BLaER1 treated with 17β-estradiol and CSF1 and Interleukin-3, amounts not matched to agents 10 nM and 100 nM (cell line): ENCODE results near the gene ZNF841.

Source experiments
- H3K27ac ChIP-seq, 11 experiments: shearing (Covaris generic); formaldehyde crosslinking; 2 replicates each; pipeline ENCODE4 v1.8.1; 2022
- H3K27me3 ChIP-seq, 11 experiments: shearing (Covaris generic); formaldehyde crosslinking; 2 replicates each; pipeline ENCODE4 v1.8.1; 2022
- H3K36me3 ChIP-seq, 11 experiments: shearing (Covaris generic); formaldehyde crosslinking; 2 replicates each; pipeline ENCODE4 v1.8.1; 2022
- H3K4me1 ChIP-seq, 10 experiments: shearing (Covaris generic); formaldehyde crosslinking; 2 replicates each; pipeline ENCODE4 v1.8.1; 2022
- H3K4me2 ChIP-seq, 11 experiments: shearing (Covaris generic); formaldehyde crosslinking; 2 replicates each; pipeline ENCODE4 v1.8.1; 2022
- H3K4me3 ChIP-seq, 10 experiments: shearing (Covaris generic); formaldehyde crosslinking; 2 replicates each; pipeline ENCODE4 v1.8.1; 2022
- H3K9ac ChIP-seq, 11 experiments: shearing (Covaris generic); formaldehyde crosslinking; 2 replicates each; pipeline ENCODE4 v1.8.1; 2022
- H3K9me3 ChIP-seq, 11 experiments: shearing (Covaris generic); formaldehyde crosslinking; replicated peaks in 1 of 11; 2 replicates each; pipeline ENCODE4 v1.8.1; 2022
- H4K20me1 ChIP-seq, 11 experiments: shearing (Covaris generic); formaldehyde crosslinking; 2 replicates each; pipeline ENCODE4 v1.8.1; 2022
- Cebpa-rat ChIP-seq, 11 experiments: shearing (Covaris generic); IDR thresholded peaks; 2 replicates each; pipeline ENCODE4 v1.8.1; 2022

ZNF841 gene

GRCh38 chr19:52022193-52022592 lies 73.4 kb downstream of the ZNF841 start:
- Histone ChIP-seq H3K27me3 (no peaks in the 10 kb centered on the region), H4K20me1 (no peaks in the 10 kb centered on the region), H3K4me3 (peak overlapping the region in 7 of 10 experiments; percentile 11 to 38 (median 29); a peak in 7 of 20 replicates), H3K9ac (no peak overlapping the region), H3K27ac (no peak overlapping the region), H3K36me3 (peaks cover 96 to 100% (median 100%) of the 10 kb centered on the region in 11 experiments), H3K9me3 (peaks cover 98 to 100% (median 100%) of the 10 kb centered on the region in 11 experiments), H3K4me1 (peaks cover 4 to 9% (median 5%) of the 10 kb centered on the region in 10 experiments; a peak in 18 of 20 replicates), H3K4me2 (no peak overlapping the region)
- no peak for TF ChIP-seq Cebpa-rat (IDR thresholded peaks at IDR 0.05)

- Histone ChIP-seq H3K9me3 (peaks cover 100% of the 10 kb centered on the region in 11 experiments), H3K27me3 (no peaks in the 10 kb centered on the region), H3K9ac (no peak overlapping the region), H3K36me3 (peaks cover 100% of the 10 kb centered on the region in 11 experiments), H3K4me3 (peak overlapping the region in 4 of 10 experiments; percentile 1 to 19 (median 3); a peak in 3 of 20 replicates), H3K4me1 (no peaks in the 10 kb centered on the region), H3K27ac (no peak overlapping the region), H3K4me2 (no peak overlapping the region), H4K20me1 (no peaks in the 10 kb centered on the region)
- no peak for TF ChIP-seq Cebpa-rat (IDR thresholded peaks at IDR 0.05)
Observed at GRCh38 chr19:52020506-52020905, 75.1 kb downstream of the ZNF841 start.
